Neural progenitor cell (in vitro differentiated cells): ENCODE data around the gene MRNIP. TPM values are rescaled to one million over a fixed set of nuclear protein-coding genes. Genes with fewer than 3 reads are reported as not detected.
A peak's percentile ranks its signal among the peaks of the same experiment; 100 is the strongest.

ENCODE experiments used
- DNase-seq: peaks from one replicate; pipeline ENCODE4 v3.0.0-alpha.2; 2016; ENCODE audit warnings: low spot score
- H2AFZ ChIP-seq: fragments of 200-600 bp; sonication (generic); replicated peaks from 2 replicates; pipeline ENCODE4 v1.6.1; 2016; ENCODE audit warnings: antibody characterized with exemption
- H3F3A ChIP-seq: fragments of 200-600 bp; sonication (generic); 2 replicates; pipeline ENCODE4 v1.6.1; 2016; ENCODE audit warnings: antibody characterized with exemption, low read depth
- H3K27ac ChIP-seq: fragments of 200-600 bp; sonication (generic); 2 replicates; pipeline ENCODE4 v1.5.1; 2016; ENCODE audit warnings: mild to moderate bottlenecking
- H3K27me3 ChIP-seq: fragments of 200-600 bp; sonication (generic); 2 replicates; pipeline ENCODE4 v1.6.1; 2016; ENCODE audit warnings: mild to moderate bottlenecking, moderate library complexity
- H3K36me3 ChIP-seq: fragments of 200-600 bp; sonication (generic); 2 replicates; pipeline ENCODE4 v1.5.1; 2016
- H3K4me1 ChIP-seq: fragments of 200-600 bp; sonication (generic); 2 replicates; pipeline ENCODE4 v1.6.1; 2016; ENCODE audit warnings: mixed run types
- H3K4me2 ChIP-seq: fragments of 200-600 bp; sonication (generic); 2 replicates; pipeline ENCODE4 v1.6.1; 2016
- H3K4me3 ChIP-seq: fragments of 200-600 bp; sonication (generic); 2 replicates; pipeline ENCODE4 v1.5.1; 2016
- H3K79me2 ChIP-seq: fragments of 200-600 bp; sonication (generic); 2 replicates; pipeline ENCODE4 v1.6.1; 2016; ENCODE audit warnings: low read depth
- H3K9ac ChIP-seq: fragments of 200-600 bp; sonication (generic); 2 replicates; pipeline ENCODE4 v1.6.1; 2016
- H3K9me3 ChIP-seq: fragments of 200-600 bp; sonication (generic); 2 replicates; pipeline ENCODE4 v1.5.1; 2016; ENCODE audit warnings: low read depth
- H4K20me1 ChIP-seq: fragments of 200-600 bp; sonication (generic); 2 replicates; pipeline ENCODE4 v1.6.1; 2016; ENCODE audit warnings: low read depth
- H3K27ac Mint-ChIP-seq: 3 replicates; pipeline ENCODE4 v1.8.0; 2021; ENCODE audit warnings: mixed read lengths
- H3K27me3 Mint-ChIP-seq: 2 replicates; pipeline ENCODE4 v1.8.0; 2022; ENCODE audit warnings: low read depth, mild to moderate bottlenecking, inconsistent platforms, moderate library complexity, mixed read lengths; ENCODE audit not compliant: insufficient read depth
- H3K36me3 Mint-ChIP-seq: 3 replicates; pipeline ENCODE4 v1.8.0; 2021; ENCODE audit warnings: mixed read lengths
- H3K4me1 Mint-ChIP-seq: 3 replicates; pipeline ENCODE4 v1.8.0; 2021; ENCODE audit warnings: mixed read lengths
- H3K4me3 Mint-ChIP-seq: 3 replicates; pipeline ENCODE4 v1.8.0; 2021; ENCODE audit warnings: mild to moderate bottlenecking, moderate library complexity, mixed read lengths
- H3K9me3 Mint-ChIP-seq: 3 replicates; pipeline ENCODE4 v1.8.0; 2020; ENCODE audit warnings: mixed read lengths
- EZH2 ChIP-seq: fragments of 200-600 bp; sonication (generic); IDR thresholded peaks from 2 replicates; pipeline ENCODE4 v1.6.1; 2017; ENCODE audit warnings: antibody characterized with exemption, mild to moderate bottlenecking, moderate library complexity
- EZH2phosphoT487 ChIP-seq: fragments of 200-600 bp; sonication (generic); IDR thresholded peaks from 2 replicates; pipeline ENCODE4 v1.6.1; 2017; ENCODE audit warnings: antibody characterized with exemption
- total RNA-seq: library from RNA; depleted of rRNA; stranded (reverse); fragments of >200 nt; gene quantifications from 2 replicates; pipeline ENCODE4 v1.2.3, GENCODE V29; 2015; ENCODE audit warnings: low replicate concordance
- TF ChIP-seq, protein P1 (sequence below): fragments of 200-600 bp; sonication (generic); IDR thresholded peaks from 2 replicates; pipeline ENCODE4 v1.5.1; 2017; ENCODE audit warnings: antibody characterized with exemption, mild to moderate bottlenecking

The MRNIP gene
- total RNA-seq, 1 donor from 2014 or later = 68.5 TPM

DNA sequence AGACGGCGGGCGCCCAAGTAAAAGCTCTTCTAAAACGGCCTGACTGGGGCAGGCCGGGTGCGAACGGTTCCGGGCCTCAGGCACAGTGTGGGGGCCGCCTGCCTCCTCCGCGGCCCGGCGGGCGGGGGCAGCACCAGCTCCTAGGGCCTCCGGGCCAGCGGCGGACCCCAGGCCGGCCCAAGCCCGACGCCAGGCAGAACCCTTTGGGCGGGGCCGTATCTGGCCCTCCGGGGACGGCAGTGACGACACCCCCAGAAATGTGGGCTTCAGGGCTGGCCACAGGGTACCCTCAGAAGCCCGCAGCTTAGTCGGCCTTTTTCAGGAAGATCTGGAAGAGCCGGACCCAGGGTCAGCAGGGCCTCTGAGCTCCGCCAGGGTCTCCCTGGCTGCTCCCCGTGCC lies 60.9 kb downstream of the MRNIP start:
- Histone ChIP-seq H3K4me1 (peaks cover 8% of the 10 kb centered on the region), H3K79me2 (peaks cover 4% of the 10 kb centered on the region), H3K4me3 (no peak overlapping the region), H3K9me3 (no peaks in the 10 kb centered on the region), H3K27me3 (peaks cover 20% of the 10 kb centered on the region), H3K9ac (no peak overlapping the region), H3K36me3 (no peaks in the 10 kb centered on the region), H3K4me2 (no peak overlapping the region), H4K20me1 (peaks cover 36% of the 10 kb centered on the region), H2AFZ (no peak overlapping the region), H3F3A (peaks cover 33% of the 10 kb centered on the region), H3K27ac (no peak overlapping the region)
- no peak for TF ChIP-seq EZH2phosphoT487
- TF ChIP-seq, protein P1, sequence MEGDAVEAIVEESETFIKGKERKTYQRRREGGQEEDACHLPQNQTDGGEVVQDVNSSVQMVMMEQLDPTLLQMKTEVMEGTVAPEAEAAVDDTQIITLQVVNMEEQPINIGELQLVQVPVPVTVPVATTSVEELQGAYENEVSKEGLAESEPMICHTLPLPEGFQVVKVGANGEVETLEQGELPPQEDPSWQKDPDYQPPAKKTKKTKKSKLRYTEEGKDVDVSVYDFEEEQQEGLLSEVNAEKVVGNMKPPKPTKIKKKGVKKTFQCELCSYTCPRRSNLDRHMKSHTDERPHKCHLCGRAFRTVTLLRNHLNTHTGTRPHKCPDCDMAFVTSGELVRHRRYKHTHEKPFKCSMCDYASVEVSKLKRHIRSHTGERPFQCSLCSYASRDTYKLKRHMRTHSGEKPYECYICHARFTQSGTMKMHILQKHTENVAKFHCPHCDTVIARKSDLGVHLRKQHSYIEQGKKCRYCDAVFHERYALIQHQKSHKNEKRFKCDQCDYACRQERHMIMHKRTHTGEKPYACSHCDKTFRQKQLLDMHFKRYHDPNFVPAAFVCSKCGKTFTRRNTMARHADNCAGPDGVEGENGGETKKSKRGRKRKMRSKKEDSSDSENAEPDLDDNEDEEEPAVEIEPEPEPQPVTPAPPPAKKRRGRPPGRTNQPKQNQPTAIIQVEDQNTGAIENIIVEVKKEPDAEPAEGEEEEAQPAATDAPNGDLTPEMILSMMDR = no peak
- no peak for TF ChIP-seq EZH2
- Mint-ChIP-seq H3K27me3 (peaks cover 19% of the 10 kb centered on the region), H3K9me3 (no peaks in the 10 kb centered on the region), H3K4me1 (peaks cover 12% of the 10 kb centered on the region), H3K27ac (no peak overlapping the region), H3K4me3 (peak overlapping the region; percentile 55), H3K36me3 (peaks cover 17% of the 10 kb centered on the region)
- DNase-seq = no peak

DNA sequence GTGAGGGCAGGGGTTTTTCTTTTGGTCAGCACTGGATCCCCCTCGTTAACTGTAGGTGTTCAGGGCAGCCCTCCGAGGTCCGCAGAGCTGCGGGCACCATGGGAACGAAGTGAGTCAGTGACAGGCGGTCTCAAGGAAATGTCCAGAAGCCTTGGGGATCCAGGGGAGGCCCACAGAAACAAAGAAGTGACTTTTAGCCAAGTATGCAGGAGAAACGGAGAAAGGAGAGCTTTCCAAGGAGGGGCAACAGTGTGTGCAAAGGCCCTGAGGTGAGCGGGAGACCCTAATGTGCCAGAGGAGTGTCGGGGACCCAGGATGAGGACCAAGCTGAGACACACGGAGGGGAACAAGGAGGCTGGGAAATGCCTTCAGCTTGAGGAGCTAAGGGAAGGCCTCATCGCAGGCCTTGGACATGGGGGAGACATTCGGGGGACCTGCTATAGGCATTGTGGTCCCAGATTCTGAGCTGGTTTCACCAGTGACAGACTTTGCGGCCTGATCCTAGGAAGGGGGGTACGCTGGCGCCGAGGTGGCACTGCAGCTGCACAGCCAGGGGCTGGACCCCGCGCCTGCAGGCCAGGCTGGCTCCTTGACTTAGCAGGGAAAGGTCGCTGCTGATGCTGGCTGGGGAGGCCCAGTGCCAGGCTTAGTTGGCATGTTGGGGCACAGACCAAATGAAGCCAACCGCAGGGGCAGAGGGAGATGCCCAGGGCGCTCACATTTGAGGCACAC lies 61.6 kb downstream of the MRNIP start:
- TF ChIP-seq EZH2phosphoT487 (no peak), EZH2 (no peak)
- TF ChIP-seq, protein P1 = no peak
- H3K36me3 ChIP-seq = no peaks in the 10 kb centered on the region
- peak overlapping the region; percentile 67 for H3K4me3 ChIP-seq
- H3K36me3 Mint-ChIP-seq = peaks cover 15% of the 10 kb centered on the region
- no peak for DNase-seq
- H2AFZ ChIP-seq = no peak overlapping the region
- peak overlapping the region; percentile 98 for H3K4me2 ChIP-seq
- no peaks in the 10 kb centered on the region for H3K9me3 Mint-ChIP-seq
- peak overlapping the region; percentile 72 for H3K27ac Mint-ChIP-seq
- no peak overlapping the region for H3K9ac ChIP-seq
- no peak overlapping the region for H3K27ac ChIP-seq
- no peaks in the 10 kb centered on the region for H3K79me2 ChIP-seq
- no peaks in the 10 kb centered on the region for H3K9me3 ChIP-seq
- H3K4me1 ChIP-seq = peaks cover 1% of the 10 kb centered on the region
- peaks cover 26% of the 10 kb centered on the region for H3F3A ChIP-seq
- peaks cover 20% of the 10 kb centered on the region for H3K27me3 Mint-ChIP-seq
- peaks cover 29% of the 10 kb centered on the region for H4K20me1 ChIP-seq
- H3K4me1 Mint-ChIP-seq = peaks cover 7% of the 10 kb centered on the region
- peaks cover 20% of the 10 kb centered on the region for H3K27me3 ChIP-seq
- peak overlapping the region; percentile 79 for H3K4me3 Mint-ChIP-seq

DNA sequence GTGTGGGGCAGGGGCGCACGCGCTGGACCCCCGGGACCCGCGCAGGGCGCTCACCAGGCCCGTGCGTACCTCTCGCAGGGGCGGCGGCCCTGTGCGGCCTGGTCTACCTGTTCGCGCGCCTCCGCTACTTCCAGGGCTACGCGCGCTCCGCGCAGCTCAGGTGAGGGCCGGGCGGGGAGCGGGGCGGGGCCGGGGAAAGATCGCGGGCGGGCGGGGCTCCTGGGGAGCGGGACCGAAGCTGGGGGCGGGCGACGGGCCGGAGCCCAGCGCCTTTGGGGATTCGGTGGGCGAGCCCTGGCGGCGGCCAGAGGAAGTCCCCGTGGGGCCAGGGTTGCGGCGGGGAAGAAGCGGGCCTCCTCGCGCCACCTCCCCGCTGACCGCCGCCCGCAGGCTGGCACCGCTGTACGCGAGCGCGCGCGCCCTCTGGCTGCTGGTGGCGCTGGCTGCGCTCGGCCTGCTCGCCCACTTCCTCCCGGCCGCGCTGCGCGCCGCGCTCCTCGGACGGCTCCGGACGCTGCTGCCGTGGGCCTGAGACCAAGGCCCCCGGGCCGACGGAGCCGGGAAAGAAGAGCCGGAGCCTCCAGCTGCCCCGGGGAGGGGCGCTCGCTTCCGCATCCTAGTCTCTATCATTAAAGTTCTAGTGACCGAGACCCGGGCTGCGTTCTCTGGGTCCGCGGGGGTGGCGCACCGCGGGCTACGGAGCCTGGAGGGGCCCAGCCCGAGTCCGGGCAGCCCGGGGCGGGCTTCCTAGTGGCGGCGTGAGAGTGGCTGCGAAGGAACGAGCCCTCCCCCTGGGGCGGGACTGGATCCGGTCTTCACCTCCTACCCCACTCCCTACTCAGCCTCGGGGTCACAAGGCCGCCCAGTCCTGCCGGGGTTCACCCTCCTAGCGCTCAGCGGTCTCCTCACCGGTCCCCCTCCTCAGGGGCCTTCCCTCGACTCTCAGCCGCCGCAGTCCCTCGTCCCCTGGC lies 62.5 kb downstream of the MRNIP start:
- Histone ChIP-seq H3F3A (peaks cover 21% of the 10 kb centered on the region), H3K27ac (no peak overlapping the region), H3K9ac (peak overlapping the region; percentile 17), H3K79me2 (no peaks in the 10 kb centered on the region), H4K20me1 (peaks cover 20% of the 10 kb centered on the region), H3K4me1 (no peaks in the 10 kb centered on the region), H3K36me3 (no peaks in the 10 kb centered on the region), H3K27me3 (peaks cover 20% of the 10 kb centered on the region), H3K4me3 (peak overlapping the region; percentile 67), H3K9me3 (no peaks in the 10 kb centered on the region), H3K4me2 (peak overlapping the region; percentile 98), H2AFZ (peak overlapping the region; percentile 79)
- DNase-seq = peak; percentile 91
- H3K9me3 Mint-ChIP-seq = no peaks in the 10 kb centered on the region
- H3K36me3 Mint-ChIP-seq = peaks cover 12% of the 10 kb centered on the region
- TF ChIP-seq, protein P1 = peak; percentile 61
- TF ChIP-seq EZH2 = no peak
- peaks cover 20% of the 10 kb centered on the region for H3K27me3 Mint-ChIP-seq
- H3K4me1 Mint-ChIP-seq = peaks cover 3% of the 10 kb centered on the region
- peak overlapping the region; percentile 79 for H3K4me3 Mint-ChIP-seq
- H3K27ac Mint-ChIP-seq = no peak overlapping the region
